ENCODE measurements around the gene HCK. TPM values are rescaled to one million over a fixed set of nuclear protein-coding genes. Genes with fewer than 3 reads are reported as not detected.
"Not testable (repeated sequence)": the region's sequence is repeated elsewhere in the genome, so short reads cannot be mapped to it uniquely, and the experiment has no call there.

HCK gene
- total RNA-seq, 1 experiment from 2014 or later, result 0.76 TPM

DNA sequence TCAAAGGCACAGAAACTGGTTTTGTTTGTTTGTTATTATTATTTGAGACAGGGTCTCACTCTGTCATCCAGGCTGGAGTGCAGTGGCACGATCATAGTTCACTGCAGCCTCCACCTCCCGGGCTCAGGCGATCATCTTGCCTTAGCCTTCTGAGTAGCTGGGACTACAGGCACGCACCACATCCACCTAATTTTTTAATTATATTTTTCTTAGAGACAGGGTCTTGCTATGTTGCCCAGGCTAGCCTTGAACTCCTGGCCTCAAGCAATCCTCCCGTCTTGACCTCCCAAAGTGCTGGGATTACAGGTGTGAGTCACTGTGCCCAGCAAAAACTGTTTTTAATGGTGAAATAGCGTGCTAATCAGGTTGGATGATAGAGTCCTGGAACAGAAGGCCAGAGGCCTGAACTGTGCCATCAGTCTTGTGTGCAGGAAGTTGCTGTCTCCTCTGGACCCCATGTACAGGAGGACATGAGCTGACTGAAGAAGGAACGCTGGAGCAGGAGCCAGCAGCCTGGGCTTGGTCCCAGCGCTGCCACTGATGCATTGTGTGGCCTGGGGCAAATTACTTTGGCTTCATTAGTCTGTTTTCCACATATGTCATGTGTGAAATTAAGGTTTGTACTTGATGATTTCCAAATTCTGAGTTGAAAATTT is 62.4 kb downstream of the HCK start:
- Histone ChIP-seq H3K36me3 (replicated peaks; ENCODE audit: control insufficient read depth, insufficient read depth, low read length) (peaks cover 3% of the 10 kb centered on the region), H3K4me3 (ENCODE audit: insufficient read depth, low read depth, low read length) (no peak overlapping the region), H3K27me3 (ENCODE audit: control insufficient read depth, insufficient read depth, low read length) (no peaks in the 10 kb centered on the region)
- DNase-seq, result no peak

DNA sequence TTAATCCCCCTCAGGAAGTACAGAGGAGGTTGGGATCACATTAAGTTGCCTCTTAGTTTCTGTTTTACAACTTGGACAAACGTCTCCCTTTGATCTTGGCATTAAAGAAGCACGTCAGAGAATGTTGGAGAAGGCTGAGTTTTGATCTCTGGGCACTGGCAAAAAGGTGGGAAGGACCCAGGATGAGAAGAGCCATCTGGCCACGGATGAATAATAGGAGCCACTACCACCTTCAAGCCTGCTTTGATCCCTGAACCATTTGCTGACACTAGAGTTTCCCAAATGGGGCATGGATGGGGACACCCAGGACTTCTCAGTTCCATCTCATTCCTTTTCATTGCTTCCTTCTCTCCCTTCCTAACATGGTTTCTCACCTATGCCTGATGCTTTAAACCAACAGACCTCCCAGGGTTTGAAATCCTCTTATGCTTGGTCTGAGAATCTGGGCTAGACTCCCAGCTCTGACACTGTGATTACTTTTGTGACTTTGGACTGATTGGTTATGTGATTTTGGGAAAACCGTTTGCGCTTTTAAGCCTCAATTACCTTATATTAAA is 63.2 kb downstream of the HCK start:
- no peak for DNase-seq
- Histone ChIP-seq H3K27me3 (ENCODE audit: control insufficient read depth, insufficient read depth, low read length) (no peaks in the 10 kb centered on the region), H3K36me3 (replicated peaks; ENCODE audit: control insufficient read depth, insufficient read depth, low read length) (peaks cover 3% of the 10 kb centered on the region)

DNA sequence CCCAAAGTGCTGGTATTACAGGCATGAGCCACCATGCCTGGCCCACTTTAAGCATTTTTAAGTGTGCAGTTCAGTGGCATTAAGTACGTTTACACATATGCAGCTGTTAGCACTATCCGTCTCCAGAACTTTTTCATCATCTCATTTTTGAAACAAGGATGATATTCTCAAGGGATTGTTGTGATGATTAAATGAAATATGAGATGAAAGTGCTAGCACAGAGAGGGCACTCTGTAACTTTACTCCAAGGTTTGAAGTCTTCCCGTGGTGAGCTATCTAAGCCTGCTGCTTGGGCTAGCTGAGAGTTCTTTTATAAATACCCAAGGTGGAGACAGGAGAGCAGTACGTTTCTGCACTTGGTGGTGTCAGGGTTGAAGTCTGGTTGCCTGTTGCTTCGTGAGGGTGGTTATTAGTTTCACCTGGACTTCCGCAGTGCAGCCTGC is 64.1 kb downstream of the HCK start:
- peaks cover 3% of the 10 kb centered on the region for H3K36me3 ChIP-seq (replicated peaks; ENCODE audit: control insufficient read depth, insufficient read depth, low read length)
- H3K4me3 ChIP-seq (ENCODE audit: insufficient read depth, low read depth, low read length), result no peak overlapping the region
- DNase-seq, result no peak
- H3K27me3 ChIP-seq (ENCODE audit: control insufficient read depth, insufficient read depth, low read length), result no peaks in the 10 kb centered on the region

More for the DNA sequence above, 63.2 kb downstream of the HCK start:
- no peak overlapping the region for H3K4me3 ChIP-seq (ENCODE audit: insufficient read depth, low read depth, low read length)

DNA sequence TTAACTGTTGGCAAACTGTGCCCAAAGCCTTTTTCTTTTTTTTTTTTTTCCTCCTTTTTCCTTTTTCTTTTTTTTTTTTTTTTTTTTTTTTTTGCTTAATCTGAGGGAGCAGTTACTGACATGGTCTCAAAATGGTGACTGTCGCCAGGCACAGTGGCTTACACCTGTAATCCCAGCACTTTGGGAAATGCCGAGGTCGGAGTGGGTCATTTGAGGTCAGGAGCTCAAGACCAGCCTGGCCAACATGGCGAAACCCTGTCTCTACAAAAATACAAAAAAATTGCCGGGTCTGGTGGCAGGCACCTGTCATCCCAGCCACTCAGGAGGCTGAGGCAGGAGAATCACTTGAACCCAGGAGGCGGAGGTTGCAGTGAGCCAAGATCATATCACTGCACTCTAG is 64.8 kb downstream of the HCK start:
- not testable (repeated sequence) for H3K36me3 ChIP-seq (replicated peaks; ENCODE audit: control insufficient read depth, insufficient read depth, low read length); H3K4me3 ChIP-seq (ENCODE audit: insufficient read depth, low read depth, low read length); DNase-seq

DNA sequence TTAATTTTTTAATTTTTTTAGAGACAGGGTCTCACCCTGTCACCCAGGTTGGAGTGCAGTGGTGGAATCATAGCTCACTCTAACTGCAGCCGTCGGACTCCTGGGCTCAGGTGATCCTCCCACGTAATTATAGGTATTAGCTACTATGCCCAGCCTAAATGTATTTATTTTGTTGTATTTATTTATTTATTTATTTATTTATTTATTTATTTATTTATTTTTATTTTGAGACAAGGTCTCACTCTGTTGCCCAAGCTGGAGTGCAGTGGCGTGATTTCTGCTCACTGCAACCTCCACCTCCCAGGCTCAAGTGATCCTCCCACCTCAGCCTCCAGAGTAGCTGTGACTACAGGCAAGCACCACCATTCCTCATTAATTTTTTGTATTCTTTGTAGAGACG is 66.4 kb downstream of the HCK start:
- not testable (repeated sequence) for H3K27me3 ChIP-seq (ENCODE audit: control insufficient read depth, insufficient read depth, low read length); H3K4me3 ChIP-seq (ENCODE audit: insufficient read depth, low read depth, low read length); DNase-seq

More for the DNA sequence above, 64.8 kb downstream of the HCK start:
- H3K27me3 ChIP-seq (ENCODE audit: control insufficient read depth, insufficient read depth, low read length), result not testable (repeated sequence)

DNA sequence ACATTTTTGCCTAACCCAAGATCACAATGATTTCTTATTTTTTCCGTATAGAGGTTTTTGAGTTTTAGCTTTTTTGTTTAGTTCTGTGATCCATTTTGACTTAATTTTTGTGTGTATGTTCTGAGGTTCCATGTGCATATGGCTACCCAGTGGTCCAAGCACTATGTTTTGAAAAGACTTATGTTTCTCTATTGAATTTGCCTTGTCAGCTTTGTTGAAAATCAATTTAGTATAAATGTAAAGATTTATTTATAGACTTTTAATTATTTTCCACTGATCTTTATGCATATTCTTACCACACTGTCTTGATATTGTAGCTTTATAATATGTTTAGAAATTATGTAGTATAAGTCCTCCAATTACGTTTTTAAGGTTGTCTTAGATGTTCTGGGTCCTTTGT is 67.7 kb downstream of the HCK start:
- DNase-seq, result no peak
- no peaks in the 10 kb centered on the region for H3K27me3 ChIP-seq (ENCODE audit: control insufficient read depth, insufficient read depth, low read length)
- peaks cover 5% of the 10 kb centered on the region for H3K36me3 ChIP-seq (replicated peaks; ENCODE audit: control insufficient read depth, insufficient read depth, low read length)
- no peak overlapping the region for H3K4me3 ChIP-seq (ENCODE audit: insufficient read depth, low read depth, low read length)

More for the DNA sequence above, 66.4 kb downstream of the HCK start:
- H3K36me3 ChIP-seq (replicated peaks; ENCODE audit: control insufficient read depth, insufficient read depth, low read length), result not testable (repeated sequence)

DNA sequence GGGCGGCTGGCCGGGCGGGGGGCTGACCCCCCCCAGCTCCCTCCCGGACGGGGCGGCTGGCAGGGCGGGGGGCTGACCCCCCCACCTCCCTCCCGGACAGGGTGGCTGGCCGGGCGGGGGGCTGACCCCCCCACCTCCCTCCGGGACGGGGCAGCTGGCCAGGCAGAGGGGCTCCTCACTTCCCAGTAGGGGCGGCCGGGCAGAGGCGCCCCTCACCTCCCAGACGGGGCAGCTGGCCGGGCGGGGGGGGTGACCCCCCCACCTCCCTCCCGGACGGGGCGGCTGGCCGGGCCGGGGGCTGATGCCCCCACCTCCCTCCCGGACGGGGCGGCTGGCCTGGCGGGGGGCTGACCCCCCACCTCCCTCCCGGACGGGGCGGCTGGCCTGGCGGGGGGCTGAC is 69.9 kb downstream of the HCK start:
- not testable (repeated sequence) for H3K36me3 ChIP-seq (replicated peaks; ENCODE audit: control insufficient read depth, insufficient read depth, low read length); H3K27me3 ChIP-seq (ENCODE audit: control insufficient read depth, insufficient read depth, low read length); DNase-seq; H3K4me3 ChIP-seq (ENCODE audit: insufficient read depth, low read depth, low read length)

DNA sequence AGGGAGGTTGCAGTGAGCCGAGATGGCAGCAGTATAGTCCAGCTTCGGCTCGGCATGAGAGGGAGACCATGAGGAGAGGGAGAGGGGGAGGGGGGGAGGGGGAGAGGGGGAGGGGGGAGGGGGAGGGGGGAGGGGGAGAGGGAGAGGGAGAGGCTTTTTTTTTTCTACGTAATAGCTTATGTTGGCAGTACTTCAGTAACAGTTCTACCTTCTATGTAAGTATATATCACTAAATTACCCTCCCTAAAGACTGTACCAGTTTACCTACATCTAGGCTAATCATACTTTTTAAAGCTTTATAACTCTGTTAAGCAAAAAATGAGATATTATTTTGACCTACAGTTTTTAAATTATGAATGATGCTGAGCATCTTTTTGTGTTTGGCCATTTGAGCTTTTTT is 71.0 kb downstream of the HCK start:
- H3K27me3 ChIP-seq (ENCODE audit: control insufficient read depth, insufficient read depth, low read length), result no peaks in the 10 kb centered on the region
- no peak overlapping the region for H3K4me3 ChIP-seq (ENCODE audit: insufficient read depth, low read depth, low read length)
- peaks cover 2% of the 10 kb centered on the region; the same call in 1 of the 2 replicates for H3K36me3 ChIP-seq (replicated peaks; ENCODE audit: control insufficient read depth, insufficient read depth, low read length)
- no peak for DNase-seq

DNA sequence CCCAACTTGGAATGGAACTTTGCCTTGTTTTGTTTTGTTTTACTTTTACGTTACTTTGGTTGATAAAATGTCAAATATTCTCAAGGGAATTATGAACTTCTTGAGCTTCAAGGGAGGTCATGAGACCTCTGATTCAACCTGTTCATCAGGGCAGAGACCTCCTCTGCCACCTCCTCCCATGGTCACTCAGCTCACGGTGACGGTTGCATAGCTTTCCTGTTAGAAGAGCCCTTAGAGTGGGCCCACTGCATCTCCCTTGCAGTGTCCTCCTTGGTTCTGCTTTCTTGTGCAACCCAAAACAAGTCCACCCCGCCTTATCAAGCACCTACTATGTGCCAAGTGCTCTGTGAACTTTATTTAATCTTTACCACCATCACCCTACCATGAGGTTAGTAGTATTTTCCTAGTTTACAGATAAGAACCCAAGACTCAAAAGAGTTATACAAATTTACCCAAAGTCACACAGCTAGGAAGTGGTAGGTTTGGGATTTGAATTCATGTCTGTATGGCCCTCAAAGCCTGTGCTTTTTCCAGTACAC is 72.9 kb downstream of the HCK start:
- Histone ChIP-seq H3K27me3 (ENCODE audit: control insufficient read depth, insufficient read depth, low read length) (no peaks in the 10 kb centered on the region), H3K4me3 (ENCODE audit: insufficient read depth, low read depth, low read length) (no peak overlapping the region), H3K36me3 (replicated peaks; ENCODE audit: control insufficient read depth, insufficient read depth, low read length) (peaks cover 1% of the 10 kb centered on the region; the same call in 1 of the 2 replicates)
- DNase-seq, result no peak

DNA sequence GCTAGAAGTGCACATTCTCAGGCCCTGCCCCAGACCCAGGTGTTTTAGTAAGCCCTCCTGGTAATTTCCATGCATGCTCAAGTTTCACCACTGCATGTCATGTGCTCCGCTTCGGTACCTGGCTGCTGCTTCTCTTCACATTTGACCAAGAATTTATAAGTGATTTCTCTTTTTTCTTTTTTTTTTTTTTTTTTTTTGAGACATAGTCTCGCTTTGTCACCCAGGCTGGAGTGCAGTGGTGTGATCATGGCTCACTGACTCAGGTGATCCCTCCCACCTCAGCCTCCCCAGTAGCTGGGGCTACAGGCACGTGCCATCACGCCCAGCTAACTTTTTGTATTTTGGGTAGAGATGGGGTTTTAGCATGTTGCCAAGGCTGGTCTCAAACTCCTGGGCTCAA is 73.5 kb downstream of the HCK start:
- no peak for DNase-seq

DNA sequence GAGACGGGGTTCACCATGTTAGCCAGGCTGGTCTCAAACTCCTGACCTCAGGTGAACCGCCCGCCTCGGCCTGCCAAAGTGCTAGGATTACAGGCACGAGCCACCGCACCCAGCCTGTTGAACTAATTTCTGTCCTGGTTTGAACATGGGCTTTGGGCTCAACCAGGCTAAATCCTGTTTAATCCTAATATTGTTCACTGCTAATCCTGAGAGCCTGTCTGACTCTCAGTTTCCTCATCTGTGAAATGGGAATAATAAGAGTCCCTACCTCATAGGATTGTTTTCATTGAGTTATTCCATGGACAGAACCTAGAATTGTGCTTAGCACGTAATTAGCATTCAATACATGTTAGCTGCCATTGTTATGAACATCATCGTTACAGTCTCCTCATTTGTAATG is 74.9 kb downstream of the HCK start:
- no peak for DNase-seq
- Histone ChIP-seq H3K27me3 (ENCODE audit: control insufficient read depth, insufficient read depth, low read length) (no peaks in the 10 kb centered on the region), H3K4me3 (ENCODE audit: insufficient read depth, low read depth, low read length) (no peak overlapping the region), H3K36me3 (replicated peaks; ENCODE audit: control insufficient read depth, insufficient read depth, low read length) (peaks cover 1% of the 10 kb centered on the region; the same call in 1 of the 2 replicates)

More for the DNA sequence above, 73.5 kb downstream of the HCK start:
- Histone ChIP-seq H3K27me3 (ENCODE audit: control insufficient read depth, insufficient read depth, low read length) (no peaks in the 10 kb centered on the region), H3K4me3 (ENCODE audit: insufficient read depth, low read depth, low read length) (no peak overlapping the region), H3K36me3 (replicated peaks; ENCODE audit: control insufficient read depth, insufficient read depth, low read length) (peaks cover 1% of the 10 kb centered on the region; the same call in 1 of the 2 replicates)

DNA sequence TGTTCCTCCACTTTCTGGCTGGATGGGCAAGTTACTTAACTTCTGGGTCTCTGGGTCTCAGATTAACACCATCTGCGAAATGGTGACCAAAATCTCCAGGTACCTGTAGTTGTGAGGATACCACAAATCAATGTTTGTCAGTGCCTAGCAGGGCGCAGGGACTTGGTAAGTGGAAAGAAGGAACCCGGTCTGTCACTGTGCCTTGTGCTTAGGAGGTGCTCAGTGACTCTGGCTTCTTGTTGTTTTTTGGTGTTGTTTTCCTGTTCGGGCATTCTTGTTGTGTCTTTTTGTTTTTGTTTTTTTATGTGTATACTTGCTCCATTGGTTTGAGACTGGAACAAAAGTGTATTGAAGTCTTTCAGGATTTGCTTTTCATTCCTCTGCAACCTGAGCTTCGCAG is 75.3 kb downstream of the HCK start:
- H3K36me3 ChIP-seq (replicated peaks; ENCODE audit: control insufficient read depth, insufficient read depth, low read length), result peaks cover 1% of the 10 kb centered on the region; the same call in 1 of the 2 replicates
- H3K4me3 ChIP-seq (ENCODE audit: insufficient read depth, low read depth, low read length), result no peak overlapping the region
- DNase-seq, result no peak
- H3K27me3 ChIP-seq (ENCODE audit: control insufficient read depth, insufficient read depth, low read length), result no peaks in the 10 kb centered on the region

DNA sequence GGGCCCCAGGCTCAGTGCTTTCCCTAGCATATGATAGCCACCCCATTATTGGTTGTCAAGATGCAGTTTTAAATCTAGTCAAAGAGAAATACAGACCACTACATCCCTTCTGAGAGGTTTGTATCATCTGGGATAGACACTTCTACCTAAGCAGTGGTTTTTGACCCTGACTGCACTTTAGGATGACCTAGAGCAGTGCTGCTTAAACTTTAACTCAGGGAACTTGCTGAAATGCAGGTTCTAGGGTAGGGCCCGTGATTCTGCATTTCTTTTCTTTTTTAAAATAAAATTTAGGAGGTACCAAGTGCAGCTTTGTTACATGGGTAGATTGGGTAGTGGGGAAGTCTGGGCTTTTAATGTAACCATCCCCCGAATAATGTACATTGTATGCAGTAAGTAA is 76.1 kb downstream of the HCK start:
- no peaks in the 10 kb centered on the region for H3K27me3 ChIP-seq (ENCODE audit: control insufficient read depth, insufficient read depth, low read length)
- peaks cover 1% of the 10 kb centered on the region for H3K36me3 ChIP-seq (replicated peaks; ENCODE audit: control insufficient read depth, insufficient read depth, low read length)
- no peak for DNase-seq
- H3K4me3 ChIP-seq (ENCODE audit: insufficient read depth, low read depth, low read length), result no peak overlapping the region

DNA sequence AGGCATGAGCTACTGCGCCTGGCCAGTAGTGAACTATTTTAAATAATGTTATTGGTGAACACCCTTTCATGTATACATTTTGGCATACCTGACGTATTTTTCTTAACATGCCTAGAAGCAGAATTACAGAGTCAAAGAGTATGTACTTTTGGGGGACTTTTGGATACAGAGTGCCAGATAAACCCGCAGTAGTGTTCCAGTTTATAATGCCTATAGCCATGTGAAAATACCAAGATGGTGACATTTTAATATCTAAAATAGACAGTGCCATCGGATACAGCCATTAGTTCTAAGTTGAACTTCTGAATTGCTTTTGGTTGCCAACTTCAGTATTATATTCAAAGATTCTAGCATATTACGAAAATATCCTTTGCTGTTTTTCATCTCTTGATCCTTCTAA is 77.8 kb downstream of the HCK start:
- no peaks in the 10 kb centered on the region for H3K27me3 ChIP-seq (ENCODE audit: control insufficient read depth, insufficient read depth, low read length)
- no peaks in the 10 kb centered on the region; the same call in 1 of the 2 replicates for H3K36me3 ChIP-seq (replicated peaks; ENCODE audit: control insufficient read depth, insufficient read depth, low read length)
- no peak overlapping the region for H3K4me3 ChIP-seq (ENCODE audit: insufficient read depth, low read depth, low read length)
- DNase-seq, result no peak

DNA sequence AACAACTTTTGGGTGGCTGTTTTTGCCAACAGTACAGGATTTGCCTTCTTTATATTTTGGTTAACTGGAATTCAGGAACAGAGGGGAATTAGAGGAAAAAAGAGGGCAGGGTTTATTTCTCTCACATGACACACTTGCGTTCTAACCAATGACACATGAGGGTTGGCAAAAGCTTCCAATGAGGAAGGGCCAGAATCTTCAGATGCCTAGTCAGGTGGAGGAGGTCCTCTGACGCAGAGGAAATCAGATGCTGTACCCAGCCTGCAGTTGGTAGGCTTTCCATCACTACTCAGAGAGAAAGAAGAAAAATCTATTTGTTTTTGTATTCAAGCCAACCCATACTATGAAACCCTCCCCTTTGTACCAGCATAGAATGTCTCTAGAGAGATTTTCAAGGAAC is 78.3 kb downstream of the HCK start:
- no peaks in the 10 kb centered on the region for H3K27me3 ChIP-seq (ENCODE audit: control insufficient read depth, insufficient read depth, low read length)
- no peaks in the 10 kb centered on the region; the same call in 1 of the 2 replicates for H3K36me3 ChIP-seq (replicated peaks; ENCODE audit: control insufficient read depth, insufficient read depth, low read length)
- no peak for DNase-seq
- H3K4me3 ChIP-seq (ENCODE audit: insufficient read depth, low read depth, low read length), result no peak overlapping the region
